ENCODE data around the gene TMIGD1.

DNA sequence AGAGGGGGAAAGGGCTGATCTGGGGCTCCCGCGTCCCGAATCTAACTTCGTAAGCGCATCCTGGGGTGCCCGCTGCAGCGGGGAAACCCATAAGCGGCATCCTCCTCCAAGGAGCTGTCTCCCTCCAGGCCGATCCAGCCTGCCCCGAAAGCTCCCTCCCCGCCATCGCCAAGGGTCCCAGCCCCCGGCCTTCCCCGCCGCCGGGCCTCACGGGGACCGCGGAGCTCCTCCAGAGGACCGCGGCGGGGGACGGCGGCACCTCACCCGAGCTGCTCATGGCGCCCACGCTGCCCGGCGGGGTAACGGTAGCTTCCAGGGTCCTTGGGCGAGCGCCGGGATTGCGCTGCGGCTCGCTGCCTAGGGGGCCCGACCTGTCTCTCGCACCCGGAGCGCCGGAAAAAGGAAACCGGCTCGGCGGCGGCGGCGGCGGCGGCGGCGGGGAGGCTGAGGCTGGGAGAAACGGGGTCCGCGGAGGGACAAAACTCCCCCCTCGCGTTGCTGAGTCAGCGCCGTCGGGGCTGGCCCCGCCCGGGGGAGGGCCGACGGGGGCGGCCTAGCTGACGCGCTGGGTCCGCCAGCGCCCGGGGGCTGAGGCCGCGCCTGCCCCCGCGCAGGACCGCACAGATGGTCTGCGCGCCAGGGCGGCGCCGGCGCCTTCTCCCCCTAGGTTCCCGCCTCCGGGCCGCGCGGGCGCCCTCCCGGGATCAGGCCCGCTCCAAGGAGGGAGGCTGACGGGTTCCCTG, 42.1 kb downstream of the TMIGD1 start, which contains the start of gene BLMH:
- TF ChIP-seq, protein P1, sequence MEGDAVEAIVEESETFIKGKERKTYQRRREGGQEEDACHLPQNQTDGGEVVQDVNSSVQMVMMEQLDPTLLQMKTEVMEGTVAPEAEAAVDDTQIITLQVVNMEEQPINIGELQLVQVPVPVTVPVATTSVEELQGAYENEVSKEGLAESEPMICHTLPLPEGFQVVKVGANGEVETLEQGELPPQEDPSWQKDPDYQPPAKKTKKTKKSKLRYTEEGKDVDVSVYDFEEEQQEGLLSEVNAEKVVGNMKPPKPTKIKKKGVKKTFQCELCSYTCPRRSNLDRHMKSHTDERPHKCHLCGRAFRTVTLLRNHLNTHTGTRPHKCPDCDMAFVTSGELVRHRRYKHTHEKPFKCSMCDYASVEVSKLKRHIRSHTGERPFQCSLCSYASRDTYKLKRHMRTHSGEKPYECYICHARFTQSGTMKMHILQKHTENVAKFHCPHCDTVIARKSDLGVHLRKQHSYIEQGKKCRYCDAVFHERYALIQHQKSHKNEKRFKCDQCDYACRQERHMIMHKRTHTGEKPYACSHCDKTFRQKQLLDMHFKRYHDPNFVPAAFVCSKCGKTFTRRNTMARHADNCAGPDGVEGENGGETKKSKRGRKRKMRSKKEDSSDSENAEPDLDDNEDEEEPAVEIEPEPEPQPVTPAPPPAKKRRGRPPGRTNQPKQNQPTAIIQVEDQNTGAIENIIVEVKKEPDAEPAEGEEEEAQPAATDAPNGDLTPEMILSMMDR (IDR thresholded peaks at IDR 0.05) = no peak
- no peak for TF ChIP-seq POLR2A (IDR thresholded peaks at IDR 0.05)

Data from lower leg skin (tissue), 3 donors.